PC-3 (cell line): ENCODE data around the gene ZNF417.

Experiments used
- CTCF ChIP-seq: fragments of 300-600 bp; sonication (generic); conservative IDR thresholded peaks from 2 replicates; pipeline ENCODE4 v1.5.1; 2017; ENCODE audit warnings: antibody characterized with exemption, low read depth, mild to moderate bottlenecking, low read length
- EZH2 ChIP-seq: fragments of 300-600 bp; sonication (generic); IDR thresholded peaks from one replicate; pipeline ENCODE4 v1.6.1; 2017; ENCODE audit warnings: antibody characterized with exemption, mild to moderate bottlenecking, low read length; ENCODE audit not compliant: unreplicated experiment

- TF ChIP-seq CTCF: no peak
- TF ChIP-seq EZH2: no peak
Observed at GRCh38 chr19:57964761-57965160, 48.4 kb upstream of the ZNF417 start.
